Caki2 (cell line): ENCODE results near the gene UNC119B. TPM values are rescaled to one million over a fixed set of nuclear protein-coding genes. Genes with fewer than 3 reads are reported as not detected.

Experiments
- DNase-seq: peaks from one replicate; pipeline ENCODE4 v3.0.0-alpha.2; 2015; ENCODE audit warnings: low read depth
- in situ Hi-C: cut with HindIII; loops from 2 replicates; pipeline ENCODE4 v1.10.0; 2016; ENCODE audit warnings: low sequenced_read_pairs, low pct_unique_long_range_greater_than_20kb, mixed read lengths
- total RNA-seq: library from RNA; depleted of rRNA; stranded (reverse); fragments of >200 nt; shearing (Covaris generic); gene quantifications from 2 replicates; pipeline ENCODE4 v1.2.3, GENCODE V29; 2014; ENCODE audit warnings: low replicate concordance

UNC119B gene
- total RNA-seq, 1 experiment from 2014 or later, result 41.8 TPM

GRCh38 chr12:120686690-120687577 is 23.3 kb upstream of the UNC119B start, which contains the start of gene MLEC:
Gene MLEC, plus strand, starts transcription at chr12:120687149. Its CDS starts 148 bp downstream, at chr12:120687297.
- in situ Hi-C loops, result no loop called here
- DNase-seq, result peak; percentile 99

DNA sequence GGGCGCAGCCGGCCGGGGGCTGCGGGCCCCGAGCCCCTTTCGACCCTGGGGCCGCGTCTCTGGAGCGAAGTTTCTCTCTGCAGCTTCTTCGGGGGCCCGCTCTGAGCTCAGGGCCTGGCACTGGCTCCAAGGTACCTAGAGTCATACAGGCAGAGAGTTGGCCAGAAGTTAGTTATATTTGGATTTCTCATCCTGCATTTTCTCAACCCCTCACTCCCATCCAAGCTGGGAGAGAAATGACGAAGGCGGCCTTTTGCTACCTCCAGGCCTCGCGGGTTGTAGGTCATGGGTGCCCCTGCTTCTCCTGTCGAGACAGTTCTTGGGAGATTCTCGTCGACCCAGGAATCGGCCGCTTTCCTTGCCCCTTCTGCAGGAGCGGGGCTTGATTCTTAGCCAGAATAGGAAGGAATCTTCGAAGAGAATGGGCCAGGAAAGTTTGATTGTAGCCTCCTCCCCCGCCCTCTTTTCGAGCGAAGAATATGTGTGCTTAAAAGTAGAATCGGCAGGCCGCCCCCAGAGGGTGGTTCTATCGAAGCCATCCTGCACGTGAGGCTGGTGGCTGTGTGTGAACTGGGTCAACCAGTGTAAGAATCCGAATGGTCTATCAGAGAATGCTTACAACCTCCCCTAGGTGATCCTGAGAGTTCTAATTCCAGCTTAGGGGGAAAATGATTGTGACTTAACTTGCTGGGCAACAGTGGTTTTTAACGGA is 22.5 kb upstream of the UNC119B start:
- DNase-seq, result peak; percentile 19
- in situ Hi-C loops, result no loop called here

- peak; percentile 27 for DNase-seq
- in situ Hi-C loops, result no loop called here
Measured at GRCh38 chr12:120688527-120689071, 21.7 kb upstream of the UNC119B start.

GRCh38 chr12:120689397-120690082 is 20.7 kb upstream of the UNC119B start:
- no peak for DNase-seq
- in situ Hi-C loops, result no loop called here

DNA sequence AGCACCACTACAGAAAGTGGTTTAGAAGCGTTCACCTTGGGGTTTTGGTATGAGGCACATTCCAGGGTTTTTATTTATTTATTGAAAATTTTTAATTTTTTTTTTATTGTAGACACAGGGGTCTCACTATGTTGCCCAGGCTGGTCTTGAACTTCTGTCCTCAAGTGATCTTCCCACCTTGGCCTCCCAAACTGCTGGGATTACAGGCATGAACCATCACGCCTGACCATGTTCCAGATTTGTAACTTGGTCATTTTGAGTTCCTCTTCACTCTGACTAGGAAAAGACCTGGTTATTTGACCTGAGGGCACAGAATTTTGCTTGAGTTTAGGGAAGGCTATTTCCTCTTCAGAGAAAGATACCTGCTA is 20.2 kb upstream of the UNC119B start:
- in situ Hi-C loops, result no loop called here
- DNase-seq, result no peak

DNA sequence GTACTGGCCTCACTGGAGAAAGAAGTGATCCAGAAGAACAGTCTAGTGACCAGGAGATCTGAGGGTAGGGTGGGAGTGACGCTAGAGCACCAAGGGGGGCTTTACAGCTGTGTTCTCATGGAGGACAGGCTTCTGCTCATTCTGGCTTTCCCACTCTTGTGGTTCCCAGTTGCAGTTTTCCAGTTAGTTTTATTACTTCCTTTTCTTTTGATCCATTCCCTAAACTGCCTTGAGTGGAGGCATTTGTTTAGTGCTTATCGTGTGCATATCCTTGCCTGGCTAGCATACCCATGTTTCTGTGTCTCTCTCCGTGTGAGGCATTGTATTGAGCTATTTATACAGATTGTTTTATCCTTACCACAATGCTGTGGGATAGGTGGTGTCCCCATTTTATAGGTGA is 19.3 kb upstream of the UNC119B start:
- in situ Hi-C loops, result no loop called here
- no peak for DNase-seq

DNA sequence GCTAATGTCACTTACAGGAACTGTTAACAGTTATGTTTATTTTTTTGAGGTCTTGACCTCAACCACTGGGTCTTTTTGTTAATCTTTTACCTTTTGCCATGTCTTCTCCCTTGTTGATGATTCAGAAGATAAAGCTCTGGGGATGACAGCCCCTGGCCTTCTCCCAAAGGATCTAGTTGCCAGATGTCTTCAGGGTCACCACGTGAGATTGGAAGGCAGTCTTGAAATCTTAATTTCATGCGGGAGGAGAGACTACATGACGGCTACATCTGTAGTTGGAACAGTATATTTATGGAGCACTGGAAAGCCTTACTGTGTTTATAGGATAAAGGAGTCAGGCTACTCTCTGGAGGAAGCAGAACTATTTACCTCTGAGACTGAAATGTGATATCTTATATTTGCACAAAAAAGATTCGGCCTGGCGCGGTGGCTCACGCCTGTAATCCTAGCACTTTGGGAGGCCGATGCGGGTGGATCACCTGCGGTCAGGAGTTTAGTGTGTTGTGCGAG is 17.7 kb upstream of the UNC119B start:
- peak; percentile 94 for DNase-seq

DNA sequence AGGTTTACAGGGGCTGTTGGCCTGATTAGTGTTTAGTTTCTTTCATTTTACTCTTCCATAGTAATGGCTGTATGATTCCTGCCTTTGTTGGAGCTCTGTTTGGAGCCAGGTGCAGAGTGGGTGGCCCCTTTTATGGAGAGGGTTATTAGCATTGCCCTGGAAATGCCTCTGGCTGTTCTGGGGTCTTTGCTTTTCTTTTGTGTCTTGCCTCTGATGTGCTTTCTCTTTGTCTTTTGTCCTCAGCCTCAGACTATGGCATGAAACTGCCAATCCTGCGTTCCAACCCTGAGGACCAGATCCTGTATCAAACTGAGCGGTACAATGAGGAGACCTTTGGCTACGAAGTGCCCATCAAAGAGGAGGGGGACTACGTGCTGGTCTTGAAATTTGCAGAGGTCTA is 16.4 kb upstream of the UNC119B start:
- DNase-seq, result no peak
- in situ Hi-C loops, result no loop called here

More for the DNA sequence above, 17.7 kb upstream of the UNC119B start:
- in situ Hi-C loops, result no loop called here

GRCh38 chr12:120696626-120697025 is 13.6 kb upstream of the UNC119B start:
- in situ Hi-C loops, result no loop called here
- DNase-seq, result no peak

DNA sequence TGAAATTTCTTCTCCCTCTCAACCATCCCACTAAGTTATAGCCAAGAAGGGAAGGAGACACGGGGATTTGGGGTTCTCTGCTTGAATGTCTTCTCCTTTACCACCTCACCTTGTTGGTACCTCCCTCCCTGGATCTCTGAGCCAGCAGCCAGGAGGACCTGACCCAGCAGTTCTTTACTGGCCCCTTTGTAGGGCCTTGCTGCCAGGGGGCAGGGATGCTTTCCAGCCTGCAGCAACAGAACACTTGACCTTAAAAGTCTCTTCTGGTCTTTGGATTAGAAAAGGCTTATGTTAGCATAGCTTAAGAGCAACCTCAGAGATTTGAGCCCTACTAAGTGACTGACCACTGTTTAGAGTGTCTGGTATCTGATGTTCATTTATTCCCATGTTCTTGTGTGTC is 12.9 kb upstream of the UNC119B start:
- in situ Hi-C loops, result no loop called here
- no peak for DNase-seq

GRCh38 chr12:120698665-120699064 is 11.6 kb upstream of the UNC119B start:
- DNase-seq, result no peak
- in situ Hi-C loops, result no loop called here

DNA sequence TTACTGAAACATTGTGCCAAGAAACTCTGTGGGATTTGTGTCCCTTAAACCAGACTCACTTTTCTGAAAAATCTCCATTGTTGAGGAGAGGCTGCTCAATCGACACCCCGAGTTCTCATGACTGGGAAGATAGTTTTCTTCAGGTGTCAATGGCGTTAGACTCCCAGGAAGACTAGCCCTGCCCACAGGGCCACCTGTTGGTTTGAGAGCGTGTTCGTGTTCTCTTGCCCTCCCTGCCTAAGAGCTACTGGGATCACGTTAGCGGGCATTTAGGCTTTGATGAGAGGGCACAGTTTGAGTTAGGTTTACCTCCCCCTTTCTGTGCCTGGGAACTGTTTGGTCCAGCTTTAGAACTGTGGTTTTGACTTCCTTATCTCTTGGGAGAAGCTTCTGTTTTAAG is 10.7 kb upstream of the UNC119B start:
- no peak for DNase-seq
- in situ Hi-C loops, result no loop called here

DNA sequence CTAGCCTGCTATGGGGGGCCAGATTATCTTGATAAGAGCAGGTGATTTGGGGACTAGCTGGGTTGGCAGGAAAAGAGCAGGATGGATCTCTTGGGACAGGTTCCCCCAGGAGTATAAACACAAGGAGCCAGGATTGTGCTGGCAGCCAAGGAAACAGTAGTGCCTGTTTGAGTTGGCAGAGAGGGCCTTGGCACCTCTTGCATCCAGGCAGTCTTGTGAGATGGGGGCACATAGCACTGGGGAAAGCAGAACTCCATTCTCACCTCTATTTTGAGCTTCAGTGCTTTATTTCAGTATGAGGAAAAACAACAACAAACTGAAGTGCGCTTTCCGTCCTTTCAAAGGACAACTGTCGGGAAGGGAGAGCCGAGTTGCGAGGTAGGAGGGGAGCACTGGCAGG is 9.4 kb upstream of the UNC119B start:
- in situ Hi-C loops, result no loop called here
- no peak for DNase-seq

- no peak for DNase-seq
- in situ Hi-C loops, result no loop called here
Measured at GRCh38 chr12:120702637-120703036, 7.6 kb upstream of the UNC119B start.

GRCh38 chr12:120703311-120703942 is 6.8 kb upstream of the UNC119B start:
- DNase-seq, result no peak
- in situ Hi-C loops, result no loop called here

GRCh38 chr12:120705618-120706017 is 4.6 kb upstream of the UNC119B start:
- DNase-seq, result no peak
- in situ Hi-C loops, result no loop called here

GRCh38 chr12:120706029-120706428 is 4.2 kb upstream of the UNC119B start:
- no peak for DNase-seq
- in situ Hi-C loops, result no loop called here

GRCh38 chr12:120708651-120709050 is 1.6 kb upstream of the UNC119B start:
- DNase-seq, result no peak
- in situ Hi-C loops, result no loop called here
